H9 (cell line): ENCODE data around the gene PIRT. TPM values are rescaled to one million over a fixed set of nuclear protein-coding genes. Genes with fewer than 3 reads are reported as not detected.

ENCODE experiments used
- DNase-seq: peaks from one replicate; pipeline ENCODE4 v3.0.0-alpha.2; 2017
- H2AFZ ChIP-seq: one replicate; pipeline ENCODE4 v1.6.1; 2013; ENCODE audit warnings: mild to moderate bottlenecking, low read length, control low read depth, moderate library complexity
- H2AK5ac ChIP-seq: 2 replicates; pipeline ENCODE4 v1.6.1; 2013; ENCODE audit warnings: low read length, control low read depth, mixed read lengths; ENCODE audit not compliant: insufficient read length
- H2BK120ac ChIP-seq: one replicate; pipeline ENCODE4 v1.6.1; 2013; ENCODE audit warnings: low read depth, mild to moderate bottlenecking, low read length, control low read depth, inconsistent platforms; ENCODE audit not compliant: poor library complexity, severe bottlenecking
- H2BK12ac ChIP-seq: 2 replicates; pipeline ENCODE4 v1.6.1; 2013; ENCODE audit warnings: low read length, control low read depth, mixed read lengths, low read depth; ENCODE audit not compliant: insufficient read length
- H2BK15ac ChIP-seq: 2 replicates; pipeline ENCODE4 v1.6.1; 2013; ENCODE audit warnings: low read depth, low read length, control low read depth
- H2BK20ac ChIP-seq: one replicate; pipeline ENCODE4 v1.6.1; 2013; ENCODE audit warnings: low read depth, mild to moderate bottlenecking, low read length, control low read depth, inconsistent platforms; ENCODE audit not compliant: poor library complexity, severe bottlenecking
- H2BK5ac ChIP-seq: 2 replicates; pipeline ENCODE4 v1.6.1; 2013; ENCODE audit warnings: low read length, control low read depth, mixed read lengths; ENCODE audit not compliant: insufficient read length
- H3K14ac ChIP-seq: 2 replicates; pipeline ENCODE4 v1.6.1; 2013; ENCODE audit warnings: low read length, control low read depth; ENCODE audit not compliant: insufficient read depth
- H3K18ac ChIP-seq: 2 replicates; pipeline ENCODE4 v1.6.1; 2013; ENCODE audit warnings: low read depth, mild to moderate bottlenecking, mixed read lengths, low read length, control low read depth; ENCODE audit not compliant: insufficient read length
- H3K23ac ChIP-seq: 2 replicates; pipeline ENCODE4 v1.6.1; 2013; ENCODE audit warnings: low read length, control low read depth, mixed read lengths, low read depth; ENCODE audit not compliant: insufficient read length
- H3K23me2 ChIP-seq: 2 replicates; pipeline ENCODE4 v1.6.1; 2013; ENCODE audit warnings: low read depth, mild to moderate bottlenecking, mixed read lengths, low read length, control low read depth; ENCODE audit not compliant: insufficient read length, poor library complexity, severe bottlenecking
- H3K27ac ChIP-seq: 2 replicates; pipeline ENCODE4 v1.5.1; 2013; ENCODE audit warnings: low read length, control low read depth, mixed read lengths, low read depth; ENCODE audit not compliant: insufficient read length
- H3K27me3 ChIP-seq: 2 replicates; pipeline ENCODE4 v1.6.1; 2013; ENCODE audit warnings: low read length, control low read depth, inconsistent platforms; ENCODE audit not compliant: insufficient read depth
- H3K4ac ChIP-seq: 2 replicates; pipeline ENCODE4 v1.6.1; 2013; ENCODE audit warnings: low read depth, mild to moderate bottlenecking, control low read depth, inconsistent platforms, low read length, moderate library complexity
- H3K4me1 ChIP-seq: 2 replicates; pipeline ENCODE4 v1.6.1; 2013; ENCODE audit warnings: low read length, control low read depth, inconsistent platforms; ENCODE audit not compliant: insufficient read depth
- H3K4me2 ChIP-seq: 2 replicates; pipeline ENCODE4 v1.6.1; 2013; ENCODE audit warnings: low read length, control low read depth, mixed read lengths; ENCODE audit not compliant: insufficient read length, insufficient read depth
- H3K56ac ChIP-seq: 2 replicates; pipeline ENCODE4 v1.6.1; 2013; ENCODE audit warnings: low read depth, mild to moderate bottlenecking, mixed read lengths, low read length, control low read depth; ENCODE audit not compliant: insufficient read length
- H3K79me1 ChIP-seq: 2 replicates; pipeline ENCODE4 v1.6.1; 2013; ENCODE audit warnings: low read depth, mild to moderate bottlenecking, moderate library complexity, low read length, control low read depth, inconsistent platforms; ENCODE audit not compliant: insufficient read depth, poor library complexity, severe bottlenecking
- H3K79me2 ChIP-seq: 2 replicates; pipeline ENCODE4 v1.6.1; 2013; ENCODE audit warnings: low read length, control low read depth, inconsistent platforms; ENCODE audit not compliant: insufficient read depth
- H3K9ac ChIP-seq: 2 replicates; pipeline ENCODE4 v1.6.1; 2013; ENCODE audit warnings: low read length, control low read depth, mixed read lengths; ENCODE audit not compliant: insufficient read length; ENCODE audit errors: extremely low read depth
- H3K9me3 ChIP-seq: one replicate; pipeline ENCODE4 v1.6.1; 2013; ENCODE audit warnings: low read depth, low read length, inconsistent platforms; ENCODE audit not compliant: control insufficient read depth
- H3T11ph ChIP-seq: one replicate; pipeline ENCODE4 v1.6.1; 2013; ENCODE audit warnings: mild to moderate bottlenecking, low read length, control low read depth, inconsistent platforms
- H4K20me1 ChIP-seq: one replicate; pipeline ENCODE4 v1.6.1; 2013; ENCODE audit not compliant: control insufficient read depth, insufficient read length, insufficient read depth
- H4K5ac ChIP-seq: 2 replicates; pipeline ENCODE4 v1.6.1; 2013; ENCODE audit warnings: low read depth, mild to moderate bottlenecking, mixed read lengths, low read length, control low read depth; ENCODE audit not compliant: insufficient read length
- H4K8ac ChIP-seq: replicated peaks from 2 replicates; pipeline ENCODE4 v1.6.1; 2013; ENCODE audit warnings: low read length, control low read depth, mixed read lengths, low read depth; ENCODE audit not compliant: insufficient read length
- H4K91ac ChIP-seq: 2 replicates; pipeline ENCODE4 v1.6.1; 2013; ENCODE audit warnings: low read depth, mild to moderate bottlenecking, moderate library complexity, mixed read lengths, low read length, control low read depth; ENCODE audit not compliant: insufficient read length
- H3K27ac Mint-ChIP-seq, 3 experiments: 2 replicates in 2 of 3; 3 replicates in 1 of 3; pipeline ENCODE4 v1.8.0; 2020 to 2021; ENCODE audit warnings: mixed read lengths in 3 of 3, mild to moderate bottlenecking in 1 of 3, moderate library complexity in 1 of 3
- H3K27me3 Mint-ChIP-seq: 2 replicates; pipeline ENCODE4 v1.8.0; 2021; ENCODE audit warnings: low read depth, mild to moderate bottlenecking, moderate library complexity, mixed read lengths
- H3K36me3 Mint-ChIP-seq, 3 experiments: 2 replicates in 2 of 3; 3 replicates in 1 of 3; pipeline ENCODE4 v1.8.0; 2020 to 2021; ENCODE audit warnings: low read depth in 3 of 3, mixed read lengths in 3 of 3; ENCODE audit not compliant: insufficient read depth in 1 of 3
- H3K4me1 Mint-ChIP-seq, 2 experiments: 2 replicates each; pipeline ENCODE4 v1.8.0; 2020; ENCODE audit warnings: mixed read lengths in 2 of 2
- H3K4me3 Mint-ChIP-seq, 2 experiments: 2 replicates in 1 of 2; 3 replicates in 1 of 2; pipeline ENCODE4 v1.8.0; 2020 to 2021; ENCODE audit warnings: mild to moderate bottlenecking in 2 of 2, mixed read lengths in 2 of 2, moderate library complexity in 1 of 2
- H3K9me3 Mint-ChIP-seq, 2 experiments: 2 replicates in 1 of 2; 3 replicates in 1 of 2; pipeline ENCODE4 v1.8.0; 2020; ENCODE audit warnings: mild to moderate bottlenecking in 2 of 2, mixed read lengths in 2 of 2, moderate library complexity in 1 of 2
- CTCF ChIP-seq: fragments of 200-600 bp; sonication (generic); conservative IDR thresholded peaks from 3 replicates; pipeline ENCODE4 v1.8.0; 2021; ENCODE audit warnings: antibody characterized with exemption, mild to moderate bottlenecking
- WGBS: extraction: QIAGEN DNeasy Blood & Tissue Kit; methylation state at CpG from one replicate; pipeline ENCODE4 v1.1.7; 2013; ENCODE audit warnings: missing lambda C conversion rate, low lambda C conversion rate, mixed read lengths; ENCODE audit not compliant: insufficient read length; ENCODE audit errors: extremely low coverage; 5-methylcytosine and 5-hydroxymethylcytosine counted together
- total RNA-seq: library from RNA; stranded (reverse); gene quantifications from 2 replicates; pipeline ENCODE4 v1.2.1, GENCODE V29; 2021

Gene PIRT
- total RNA-seq, 1 experiment from 2014 or later = not detected

GRCh38 chr17:10843811-10844210 lies 5.9 kb upstream of the PIRT start:
- Mint-ChIP-seq H3K4me1 (peaks cover 25 to 27% of the 10 kb centered on the region in 2 experiments), H3K36me3 (peaks cover 0 to 7% (median 5%) of the 10 kb centered on the region in 3 experiments; a peak in 4 of 7 replicates), H3K27me3 (peaks cover 9% of the 10 kb centered on the region), H3K27ac (no peak overlapping the region), H3K9me3 (peaks cover 12 to 13% of the 10 kb centered on the region in 2 experiments), H3K4me3 (peak overlapping the region; percentile 25 to 50)
- peak; percentile 48 for DNase-seq
- no CpG with 5 or more reads among the region's 7 CpGs for WGBS
- Histone ChIP-seq H3K4ac (no peak overlapping the region), H2BK5ac (no peak overlapping the region), H3K14ac (no peak overlapping the region), H3K4me2 (no peak overlapping the region), H3K79me1 (no peaks in the 10 kb centered on the region), H2BK120ac (no peak overlapping the region), H2BK20ac (no peak overlapping the region), H3K79me2 (no peaks in the 10 kb centered on the region), H3K27ac (no peak overlapping the region), H4K91ac (no peak overlapping the region), H4K5ac (no peak overlapping the region), H4K8ac (no peak overlapping the region), H2BK15ac (no peak overlapping the region), H2AK5ac (no peak overlapping the region), H3K18ac (no peak overlapping the region), H3K56ac (no peak overlapping the region), H3K9me3 (no peaks in the 10 kb centered on the region), H2AFZ (no peak overlapping the region), H3K23me2 (peaks cover 7% of the 10 kb centered on the region), H4K20me1 (no peaks in the 10 kb centered on the region), H3K27me3 (no peaks in the 10 kb centered on the region), H3K4me1 (peaks cover 8% of the 10 kb centered on the region; the same call in 1 of the 2 replicates), H3K9ac (no peak overlapping the region), H3T11ph (no peak overlapping the region), H2BK12ac (no peak overlapping the region), H3K23ac (no peak overlapping the region)
- no peak for TF ChIP-seq CTCF
